ENCODE measurements around the gene MTREX.

Gene MTREX

DNA sequence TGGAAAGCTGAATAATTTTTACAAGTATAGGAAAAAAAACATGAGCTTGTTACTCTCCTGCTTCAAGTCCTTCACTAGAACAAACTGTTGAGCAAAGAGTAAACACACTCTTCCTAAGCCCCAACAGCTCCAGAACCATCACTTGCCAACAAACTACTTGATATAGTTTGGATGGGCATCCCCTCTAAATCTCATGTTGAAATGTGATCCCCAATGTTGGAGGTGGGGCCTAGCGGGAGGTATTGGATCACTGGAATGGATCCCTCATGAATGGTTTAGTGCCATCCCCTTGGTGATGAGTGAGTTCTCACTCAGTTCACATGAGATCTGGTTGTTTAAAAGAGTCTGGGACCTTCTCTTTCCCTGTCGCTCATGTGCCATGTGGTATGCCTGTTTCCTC lies 144.2 kb downstream of the MTREX start:
- H3K27ac ChIP-seq (ENCODE audit: extremely low read depth, low read depth, low read length) = no peak overlapping the region
- TF ChIP-seq ZNF610 (tag by site-specific recombination; IDR thresholded peaks at IDR 0.05; ENCODE audit: borderline replicate concordance) (no peak), MZF1 (tag by site-specific recombination; IDR thresholded peaks at IDR 0.05; ENCODE audit: borderline replicate concordance) (peak; percentile 92; the same call in 1 of the 2 replicates)
- POLR2A ChIA-PET = interaction anchor here (1.1 kb wide), 1 partner anchor 16 kb away, joined by 3 read pairs; no protein-coding TSS in a partner anchor
- CTCF ChIA-PET = interaction anchor here (0.7 kb wide), 1 partner anchor 24 kb away, joined by 3 read pairs; no protein-coding TSS in a partner anchor
- H3K36me3 ChIP-seq (ENCODE audit: control insufficient read depth in 2 of 2, insufficient read depth in 1 of 2, low read length in 2 of 2) = no peaks in the 10 kb centered on the region; a peak in 1 of 3 replicates
- H3K4me3 ChIP-seq (ENCODE audit: low read depth, low read length) = no peak overlapping the region
- peaks cover 5% of the 10 kb centered on the region; the same call in 1 of the 2 replicates for H3K4me1 ChIP-seq (ENCODE audit: control insufficient read depth, insufficient read depth, low read length)
- H3K9me3 ChIP-seq (ENCODE audit: control insufficient read depth, insufficient read depth, low read depth, low read length) = no peaks in the 10 kb centered on the region

DNA sequence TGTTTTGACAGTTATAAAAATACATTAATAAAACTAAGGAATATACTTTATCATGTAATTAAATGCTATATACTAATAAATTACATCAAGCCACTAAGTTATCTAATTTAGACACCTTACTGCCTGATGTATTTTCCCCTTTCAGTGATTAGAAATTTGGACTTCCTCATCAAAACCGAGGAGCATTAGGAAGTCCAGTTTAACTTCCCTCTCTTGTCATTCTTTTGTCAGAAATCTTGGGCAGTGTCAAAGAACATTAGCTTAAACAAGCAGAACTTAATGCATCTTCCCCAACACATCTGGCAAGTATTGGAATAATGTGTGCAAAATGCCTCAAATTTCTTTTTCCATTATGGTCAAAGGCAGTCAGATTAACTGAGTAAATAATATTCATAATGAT lies 145.4 kb downstream of the MTREX start:
- peaks cover 5% of the 10 kb centered on the region; the same call in 1 of the 2 replicates for H3K4me1 ChIP-seq (ENCODE audit: control insufficient read depth, insufficient read depth, low read length)
- H3K36me3 ChIP-seq (ENCODE audit: control insufficient read depth in 2 of 2, insufficient read depth in 1 of 2, low read length in 2 of 2) = no peaks in the 10 kb centered on the region; a peak in 1 of 3 replicates
- TF ChIP-seq ZNF600 (tag by site-specific recombination; IDR thresholded peaks at IDR 0.05) = no peak
- no peak for TF ChIP-seq ZNF274 (IDR thresholded peaks at IDR 0.05; ENCODE audit: low read length)
- no peak for TF ChIP-seq ZNF274 (tag by site-specific recombination; IDR thresholded peaks at IDR 0.05; ENCODE audit: borderline replicate concordance)
- no peak for TF ChIP-seq ZNF324 (tag by site-specific recombination; IDR thresholded peaks at IDR 0.05)
- no peak for TF ChIP-seq ZNF174 (tag by site-specific recombination; IDR thresholded peaks at IDR 0.05)
- no peak for TF ChIP-seq ZSCAN16 (tag by site-specific recombination; IDR thresholded peaks at IDR 0.05)
- no peak for TF ChIP-seq ZFP3 (tag by site-specific recombination; IDR thresholded peaks at IDR 0.05; ENCODE audit: low read depth)
- no peak for TF ChIP-seq ZNF112 (tag by site-specific recombination; IDR thresholded peaks at IDR 0.05)
- no peak for TF ChIP-seq TCF7L2 (IDR thresholded peaks at IDR 0.05; ENCODE audit: borderline replicate concordance, low read depth, low read length)
- no peak for TF ChIP-seq ZNF704 (tag by site-specific recombination; IDR thresholded peaks at IDR 0.05)
- TF ChIP-seq, protein P1, sequence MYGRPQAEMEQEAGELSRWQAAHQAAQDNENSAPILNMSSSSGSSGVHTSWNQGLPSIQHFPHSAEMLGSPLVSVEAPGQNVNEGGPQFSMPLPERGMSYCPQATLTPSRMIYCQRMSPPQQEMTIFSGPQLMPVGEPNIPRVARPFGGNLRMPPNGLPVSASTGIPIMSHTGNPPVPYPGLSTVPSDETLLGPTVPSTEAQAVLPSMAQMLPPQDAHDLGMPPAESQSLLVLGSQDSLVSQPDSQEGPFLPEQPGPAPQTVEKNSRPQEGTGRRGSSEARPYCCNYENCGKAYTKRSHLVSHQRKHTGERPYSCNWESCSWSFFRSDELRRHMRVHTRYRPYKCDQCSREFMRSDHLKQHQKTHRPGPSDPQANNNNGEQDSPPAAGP (tag by site-specific recombination; IDR thresholded peaks at IDR 0.05) = no peak
- no peak for TF ChIP-seq PRDM6 (tag by site-specific recombination; IDR thresholded peaks at IDR 0.05)
- TF ChIP-seq ZNF530 (tag by site-specific recombination; IDR thresholded peaks at IDR 0.05; ENCODE audit: low read depth) = no peak
- TF ChIP-seq PATZ1 (tag by site-specific recombination; IDR thresholded peaks at IDR 0.05) = no peak
- TF ChIP-seq KLF10 (tag by site-specific recombination; IDR thresholded peaks at IDR 0.05) = no peak
- TF ChIP-seq ZNF121 (tag by site-specific recombination; IDR thresholded peaks at IDR 0.05) = no peak
- TF ChIP-seq ZNF645 (tag by site-specific recombination; IDR thresholded peaks at IDR 0.05) = no peak
- no peak for TF ChIP-seq WT1 (tag by site-specific recombination; IDR thresholded peaks at IDR 0.05)
- no peak for TF ChIP-seq ZNF510 (tag by site-specific recombination; IDR thresholded peaks at IDR 0.05; ENCODE audit: insufficient replicate concordance)
- ChIA-PET POLR2A (no interaction called here), CTCF (no interaction called here)
- no peaks in the 10 kb centered on the region for H3K9me3 ChIP-seq (ENCODE audit: control insufficient read depth, insufficient read depth, low read depth, low read length)
- H3K4me3 ChIP-seq (ENCODE audit: low read depth, low read length) = no peak overlapping the region
- no peak overlapping the region for H3K27ac ChIP-seq (ENCODE audit: extremely low read depth, low read depth, low read length)
